ENCODE data around the gene ANKRD33B. TPM values are rescaled to one million over a fixed set of nuclear protein-coding genes. Genes with fewer than 3 reads are reported as not detected.

ANKRD33B gene
- total RNA-seq, 1 experiment from 2014 or later: 6.9 TPM

DNA sequence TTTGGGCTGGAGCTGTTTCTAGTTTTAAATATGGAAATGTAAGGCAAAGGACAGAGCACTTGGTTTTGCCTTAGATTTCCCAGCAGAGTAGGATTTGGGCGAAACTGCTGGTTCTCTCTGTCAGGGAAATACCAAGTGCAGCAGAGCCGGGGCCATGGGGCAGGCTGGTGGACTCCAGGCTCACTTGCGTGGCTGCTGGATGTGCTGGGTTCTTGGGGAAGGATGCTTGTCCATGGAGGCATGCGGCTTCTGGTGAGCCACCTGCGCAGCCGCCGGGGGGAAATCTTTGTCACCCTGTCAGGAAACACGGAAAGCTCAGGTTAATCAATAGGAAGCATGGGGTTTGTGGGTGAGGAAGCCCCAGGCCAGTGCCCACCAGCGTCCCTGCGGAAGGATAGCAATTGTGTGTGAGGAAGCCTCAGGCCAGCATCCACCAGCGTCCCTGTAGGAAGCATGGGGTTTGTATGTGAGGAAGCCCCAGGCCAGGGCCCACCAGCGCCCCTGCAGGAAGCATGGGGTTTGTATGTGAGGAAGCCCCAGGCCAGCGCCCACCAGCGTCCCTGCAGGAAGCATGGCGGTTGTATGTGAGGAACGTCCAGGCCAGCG lies 117.1 kb downstream of the ANKRD33B start:
- H4K91ac ChIP-seq (ENCODE audit: insufficient read length, low read depth, low read length): no peak overlapping the region
- peaks cover 0 to 5% of the 10 kb centered on the region in 2 experiments; a peak in 1 of 5 replicates for H3K9me3 Mint-ChIP-seq
- H3K23ac ChIP-seq (ENCODE audit: insufficient read length, low read depth, low read length): no peak overlapping the region
- no peak overlapping the region for H3K4me3 Mint-ChIP-seq
- no peak overlapping the region for H3K27ac Mint-ChIP-seq
- H3K18ac ChIP-seq (ENCODE audit: insufficient read length, low read depth, low read length): no peak overlapping the region
- no peak overlapping the region for H2BK5ac ChIP-seq (ENCODE audit: insufficient read length, low read length)
- peaks cover 4% of the 10 kb centered on the region; the same call in 1 of the 2 replicates for H3K27me3 Mint-ChIP-seq (ENCODE audit: low read depth)
- no CpG with 5 or more reads among the region's 17 CpGs for WGBS (ENCODE audit: extremely low coverage, insufficient read length, low lambda C conversion rate)
- no peak overlapping the region for H3K9ac ChIP-seq (ENCODE audit: extremely low read depth, insufficient read length, low read length)
- DNase-seq: no peak
- H3K4me1 ChIP-seq (ENCODE audit: insufficient read depth, low read length): peaks cover 4% of the 10 kb centered on the region; the same call in 1 of the 2 replicates
- no peak overlapping the region for H4K5ac ChIP-seq (ENCODE audit: insufficient read length, low read depth, low read length)
- no peaks in the 10 kb centered on the region for H3K79me2 ChIP-seq (ENCODE audit: insufficient read depth, low read length)
- H2BK12ac ChIP-seq (ENCODE audit: insufficient read length, low read depth, low read length): no peak overlapping the region
- H2BK120ac ChIP-seq (ENCODE audit: low read depth, low read length, poor library complexity, severe bottlenecking): no peak overlapping the region
- no peak overlapping the region for H3K4me2 ChIP-seq (ENCODE audit: insufficient read depth, insufficient read length, low read length)
- no peaks in the 10 kb centered on the region for H3K9me3 ChIP-seq (ENCODE audit: control insufficient read depth, low read depth, low read length)
- H3K27ac ChIP-seq (ENCODE audit: insufficient read length, low read depth, low read length): no peak overlapping the region
- H2BK15ac ChIP-seq (ENCODE audit: low read depth, low read length): no peak overlapping the region
- no peak overlapping the region for H4K8ac ChIP-seq (replicated peaks; ENCODE audit: insufficient read length, low read depth, low read length)
- no peaks in the 10 kb centered on the region for H3K27me3 ChIP-seq (ENCODE audit: insufficient read depth, low read length)
- no peak overlapping the region for H2BK20ac ChIP-seq (ENCODE audit: low read depth, low read length, poor library complexity, severe bottlenecking)
- H3T11ph ChIP-seq (ENCODE audit: low read length): no peak overlapping the region
- H3K56ac ChIP-seq (ENCODE audit: insufficient read length, low read depth, low read length): no peak overlapping the region
- no peak overlapping the region for H2AK5ac ChIP-seq (ENCODE audit: insufficient read length, low read length)
- H3K23me2 ChIP-seq (ENCODE audit: insufficient read length, low read depth, low read length, poor library complexity, severe bottlenecking): no peaks in the 10 kb centered on the region
- peaks cover 13 to 15% of the 10 kb centered on the region in 2 experiments for H3K4me1 Mint-ChIP-seq
- no peaks in the 10 kb centered on the region for H3K79me1 ChIP-seq (ENCODE audit: insufficient read depth, low read depth, low read length, poor library complexity, severe bottlenecking)
- no peak overlapping the region for H3K4ac ChIP-seq (ENCODE audit: low read depth, low read length)
- H3K36me3 Mint-ChIP-seq (ENCODE audit: insufficient read depth in 1 of 3, low read depth in 3 of 3): peaks cover 8 to 42% (median 37%) of the 10 kb centered on the region in 3 experiments; a peak in 6 of 7 replicates
- TF ChIP-seq, protein P1, sequence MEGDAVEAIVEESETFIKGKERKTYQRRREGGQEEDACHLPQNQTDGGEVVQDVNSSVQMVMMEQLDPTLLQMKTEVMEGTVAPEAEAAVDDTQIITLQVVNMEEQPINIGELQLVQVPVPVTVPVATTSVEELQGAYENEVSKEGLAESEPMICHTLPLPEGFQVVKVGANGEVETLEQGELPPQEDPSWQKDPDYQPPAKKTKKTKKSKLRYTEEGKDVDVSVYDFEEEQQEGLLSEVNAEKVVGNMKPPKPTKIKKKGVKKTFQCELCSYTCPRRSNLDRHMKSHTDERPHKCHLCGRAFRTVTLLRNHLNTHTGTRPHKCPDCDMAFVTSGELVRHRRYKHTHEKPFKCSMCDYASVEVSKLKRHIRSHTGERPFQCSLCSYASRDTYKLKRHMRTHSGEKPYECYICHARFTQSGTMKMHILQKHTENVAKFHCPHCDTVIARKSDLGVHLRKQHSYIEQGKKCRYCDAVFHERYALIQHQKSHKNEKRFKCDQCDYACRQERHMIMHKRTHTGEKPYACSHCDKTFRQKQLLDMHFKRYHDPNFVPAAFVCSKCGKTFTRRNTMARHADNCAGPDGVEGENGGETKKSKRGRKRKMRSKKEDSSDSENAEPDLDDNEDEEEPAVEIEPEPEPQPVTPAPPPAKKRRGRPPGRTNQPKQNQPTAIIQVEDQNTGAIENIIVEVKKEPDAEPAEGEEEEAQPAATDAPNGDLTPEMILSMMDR (conservative IDR thresholded peaks at IDR 0.05): peak; percentile 40; the same call in 2 of the 3 replicates
- no peak overlapping the region for H3K14ac ChIP-seq (ENCODE audit: insufficient read depth, low read length)
- H4K20me1 ChIP-seq (ENCODE audit: control insufficient read depth, insufficient read depth, insufficient read length): no peaks in the 10 kb centered on the region
- H2AFZ ChIP-seq (ENCODE audit: low read length): no peak overlapping the region
